GM19455 (cell line): ENCODE data around the gene TNK1.
A peak's percentile ranks its signal among the peaks of the same experiment; 100 is the strongest.

ENCODE experiments used
- ATAC-seq: cut with Tn5 transposase; IDR thresholded peaks from one replicate; pipeline ENCODE4 v1.9.1; 2021; ENCODE audit not compliant: unreplicated experiment

TNK1 gene

GRCh38 chr17:7431231-7431630 lies 50.3 kb downstream of the TNK1 start:
- ATAC-seq: no peak

GRCh38 chr17:7432296-7432695 lies 51.4 kb downstream of the TNK1 start:
- ATAC-seq: no peak

GRCh38 chr17:7435676-7436555 lies 55.0 kb downstream of the TNK1 start:
- peak; percentile 22 for ATAC-seq

GRCh38 chr17:7436556-7437368 lies 55.9 kb downstream of the TNK1 start:
- ATAC-seq: peak; percentile 30

- ATAC-seq: peak; percentile 1
These were observed 56.5 kb downstream of the TNK1 start for GRCh38 chr17:7437369-7437863.

- ATAC-seq: no peak
These were observed 57.2 kb downstream of the TNK1 start for GRCh38 chr17:7437950-7438614.

- ATAC-seq: no peak
These were observed 58.0 kb downstream of the TNK1 start for GRCh38 chr17:7438656-7439460.
